Ectodermal cell (in vitro differentiated cells): ENCODE results near the gene RSKR. TPM values are rescaled to one million over a fixed set of nuclear protein-coding genes. Genes with fewer than 3 reads are reported as not detected.
"Not testable (repeated sequence)": the region's sequence is repeated elsewhere in the genome, so short reads cannot be mapped to it uniquely, and the experiment has no call there.

Experiments used
- H3K27ac ChIP-seq: 2 replicates; pipeline ENCODE4 v1.7.0; 2013; ENCODE audit warnings: mild to moderate bottlenecking, low read depth, low read length; ENCODE audit not compliant: insufficient read depth, poor library complexity, severe bottlenecking
- H3K27me3 ChIP-seq: 2 replicates; pipeline ENCODE4 v1.7.0; 2013; ENCODE audit warnings: mild to moderate bottlenecking, low read length; ENCODE audit not compliant: insufficient read depth, control insufficient read depth, poor library complexity, severe bottlenecking
- H3K36me3 ChIP-seq: one replicate; pipeline ENCODE4 v1.7.0; 2013; ENCODE audit warnings: low read length; ENCODE audit not compliant: control insufficient read depth, insufficient read depth
- H3K4me1 ChIP-seq: one replicate; pipeline ENCODE4 v1.7.0; 2013; ENCODE audit warnings: low read length; ENCODE audit not compliant: control insufficient read depth, insufficient read depth
- H3K4me3 ChIP-seq: 2 replicates; pipeline ENCODE4 v1.7.0; 2013; ENCODE audit warnings: low read depth, low read length, control low read depth; ENCODE audit not compliant: insufficient read depth
- H3K9me3 ChIP-seq: 2 replicates; pipeline ENCODE4 v1.7.0; 2013; ENCODE audit warnings: mild to moderate bottlenecking, low read length, moderate library complexity; ENCODE audit not compliant: control insufficient read depth
- WGBS, 2 experiments: methylation state at CpG; one replicate each; pipeline ENCODE4 v1.1.7; 2013; ENCODE audit warnings: missing lambda C conversion rate in 2 of 2; 5-methylcytosine and 5-hydroxymethylcytosine counted together
- polyA plus RNA-seq, 4 experiments: library from polyadenylated mRNA; stranded (reverse); fragments of 50-300 nt; gene quantifications; one replicate each; pipeline ENCODE4 v1.2.3, GENCODE V29; 2013

RSKR gene, protein sequence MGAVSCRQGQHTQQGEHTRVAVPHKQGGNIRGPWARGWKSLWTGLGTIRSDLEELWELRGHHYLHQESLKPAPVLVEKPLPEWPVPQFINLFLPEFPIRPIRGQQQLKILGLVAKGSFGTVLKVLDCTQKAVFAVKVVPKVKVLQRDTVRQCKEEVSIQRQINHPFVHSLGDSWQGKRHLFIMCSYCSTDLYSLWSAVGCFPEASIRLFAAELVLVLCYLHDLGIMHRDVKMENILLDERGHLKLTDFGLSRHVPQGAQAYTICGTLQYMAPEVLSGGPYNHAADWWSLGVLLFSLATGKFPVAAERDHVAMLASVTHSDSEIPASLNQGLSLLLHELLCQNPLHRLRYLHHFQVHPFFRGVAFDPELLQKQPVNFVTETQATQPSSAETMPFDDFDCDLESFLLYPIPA
- polyA plus RNA-seq (2013, experiment 1 of 4), result 27.0 TPM
- polyA plus RNA-seq (2013, experiment 2 of 4), result 25.7 TPM
- 17.8 TPM for polyA plus RNA-seq (2013, experiment 3 of 4)
- 25.5 TPM for polyA plus RNA-seq (2013, experiment 4 of 4)

DNA sequence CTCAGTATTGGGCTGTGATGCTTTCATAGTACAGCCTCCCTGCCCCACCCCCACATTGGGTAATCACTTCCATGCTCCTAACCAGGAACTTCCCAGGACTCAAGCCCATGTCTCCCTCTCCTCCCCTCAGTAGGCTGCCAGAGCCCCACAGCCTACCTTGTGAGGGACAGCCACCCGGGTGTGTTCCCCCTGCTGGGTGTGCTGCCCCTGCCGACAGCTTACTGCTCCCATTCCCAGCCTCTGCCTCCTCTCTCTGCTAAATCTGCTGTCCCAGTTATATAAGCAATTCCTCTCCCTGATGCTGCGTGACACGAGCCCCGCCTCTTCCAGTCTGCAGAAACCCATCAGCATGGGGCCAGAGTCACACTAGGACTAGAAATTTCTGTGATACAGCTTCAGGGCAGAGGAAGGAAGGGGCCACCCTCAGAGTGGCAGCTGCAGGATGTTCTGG is at the start of gene RSKR:
RSKR (minus strand) TSS at position 255 of the 451 bp plus-strand sequence; CDS start at position 231, 24 bp downstream.
- Histone ChIP-seq H3K27ac (no peak within 1 kb of the TSS), H3K36me3 (peaks cover 41% of the 10 kb centered on the region), H3K4me3 (no peak within 1 kb of the TSS), H3K4me1 (no peaks in the 10 kb centered on the region), H3K9me3 (no peaks in the 10 kb centered on the region), H3K27me3 (no peaks in the 10 kb centered on the region)
- WGBS, 2 experiments, result 89 to 91% methylated on average over 5 of the region's 5 CpGs

GRCh38 chr17:28663723-28664122 is 49.7 kb upstream of the RSKR start:
- Histone ChIP-seq H3K27me3 (no peaks in the 10 kb centered on the region), H3K27ac (no peak overlapping the region), H3K4me3 (no peak overlapping the region), H3K4me1 (peaks cover 12% of the 10 kb centered on the region), H3K9me3 (no peaks in the 10 kb centered on the region), H3K36me3 (peaks cover 21% of the 10 kb centered on the region)

- Histone ChIP-seq H3K4me1 (peaks cover 5% of the 10 kb centered on the region), H3K9me3 (no peaks in the 10 kb centered on the region), H3K4me3 (peak overlapping the region; percentile 97), H3K27me3 (no peaks in the 10 kb centered on the region), H3K36me3 (peaks cover 27% of the 10 kb centered on the region), H3K27ac (peak overlapping the region; percentile 89)
- 2% methylated on average over 10 of the region's 10 CpGs for WGBS, 2 experiments
Observed at GRCh38 chr17:28662527-28662829, 48.5 kb upstream of the RSKR start.

- Histone ChIP-seq H3K4me1 (peaks cover 5% of the 10 kb centered on the region), H3K36me3 (peaks cover 30% of the 10 kb centered on the region), H3K27me3 (no peaks in the 10 kb centered on the region)
Observed at GRCh38 chr17:28661635-28662526, 47.9 kb upstream of the RSKR start, which contains the start of the genes SDF2 and SUPT6H. TSS of gene SDF2 (minus strand) at chr17:28661906. CDS start at chr17:28661876, 30 bp downstream. TSS of gene SUPT6H (plus strand) at chr17:28662205. CDS start at chr17:28673402, 11,197 bp downstream.

GRCh38 chr17:28659497-28659881 is 45.5 kb upstream of the RSKR start:
- not testable (repeated sequence) for H3K4me1 ChIP-seq, H3K9me3 ChIP-seq, H3K4me3 ChIP-seq, H3K27ac ChIP-seq, H3K27me3 ChIP-seq
- H3K36me3 ChIP-seq, result peaks cover 28% of the 10 kb centered on the region
- 95 to 99% methylated on average over 23 of the region's 23 CpGs for WGBS, 2 experiments

More at GRCh38 chr17:28661635-28662526, 47.9 kb upstream of the RSKR start, which contains the start of the genes SDF2 and SUPT6H:
- WGBS, 2 experiments, result 0% methylated on average over 66 of the region's 66 CpGs
- H3K27ac ChIP-seq, result peak within 1 kb of the TSS; percentile 89
- H3K4me3 ChIP-seq, result peak within 1 kb of the TSS; percentile 97
- H3K9me3 ChIP-seq, result no peaks in the 10 kb centered on the region

GRCh38 chr17:28658766-28659496 is 44.9 kb upstream of the RSKR start:
- H3K36me3 ChIP-seq, result peaks cover 28% of the 10 kb centered on the region
- not testable (repeated sequence) for H3K4me3 ChIP-seq, H3K27ac ChIP-seq, H3K27me3 ChIP-seq, H3K4me1 ChIP-seq, H3K9me3 ChIP-seq
- WGBS, 2 experiments, result 96% methylated on average over 46 of the region's 46 CpGs

GRCh38 chr17:28658342-28658741 is 44.4 kb upstream of the RSKR start:
- 95 to 99% methylated on average over 3 to 5 of the region's 8 CpGs for WGBS, 2 experiments
- H3K27ac ChIP-seq, H3K4me1 ChIP-seq, H3K27me3 ChIP-seq, H3K9me3 ChIP-seq, H3K4me3 ChIP-seq: not testable (repeated sequence)
- peaks cover 28% of the 10 kb centered on the region for H3K36me3 ChIP-seq

- Histone ChIP-seq H3K27ac (no peak overlapping the region), H3K9me3 (no peaks in the 10 kb centered on the region), H3K4me3 (no peak overlapping the region), H3K27me3 (no peaks in the 10 kb centered on the region), H3K36me3 (peaks cover 28% of the 10 kb centered on the region), H3K4me1 (no peaks in the 10 kb centered on the region)
- 94 to 95% methylated on average over 5 of the region's 5 CpGs for WGBS, 2 experiments
Observed at GRCh38 chr17:28657756-28658155, 43.8 kb upstream of the RSKR start.

DNA sequence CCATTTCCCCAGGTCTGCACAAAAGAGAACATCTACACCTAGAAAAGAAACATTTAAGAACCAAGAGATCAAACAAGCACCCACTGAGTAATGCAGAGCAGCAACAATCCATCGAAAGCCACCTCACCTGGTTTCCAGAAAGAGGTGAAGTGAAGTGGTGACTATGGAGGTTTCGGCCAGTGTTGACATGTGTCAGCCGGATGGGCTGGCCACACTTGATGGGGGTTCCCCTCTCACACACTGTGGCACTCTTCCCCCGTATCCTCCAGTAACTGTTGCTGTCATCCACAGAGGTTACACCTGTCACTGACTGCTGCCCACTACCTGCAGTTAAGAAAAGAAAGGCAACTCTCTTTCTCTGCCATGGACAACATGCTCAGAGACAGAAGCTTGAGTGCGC is 41.2 kb upstream of the RSKR start:
- Histone ChIP-seq H3K27ac (no peak overlapping the region), H3K4me1 (no peaks in the 10 kb centered on the region), H3K36me3 (peaks cover 37% of the 10 kb centered on the region), H3K4me3 (no peak overlapping the region), H3K9me3 (no peaks in the 10 kb centered on the region), H3K27me3 (no peaks in the 10 kb centered on the region)
- 93 to 98% methylated on average over 5 of the region's 5 CpGs for WGBS, 2 experiments
